Mesothelial cell of epicardium (in vitro differentiated cells): Measurements from ENCODE around the gene NPHS1. TPM values are rescaled to one million over a fixed set of nuclear protein-coding genes. Genes with fewer than 3 reads are reported as not detected.

Experiments used
- DNase-seq, 2 experiments: peaks; one replicate each; pipeline ENCODE4 v3.0.0; 2021; ENCODE audit warnings: low spot score in 2 of 2; ENCODE audit not compliant: unreplicated experiment in 2 of 2
- H3K27ac Mint-ChIP-seq: 2 replicates; pipeline ENCODE4 v1.8.0; 2021; ENCODE audit warnings: mixed read lengths
- H3K27me3 Mint-ChIP-seq: 2 replicates; pipeline ENCODE4 v1.8.0; 2021; ENCODE audit warnings: low read depth, mixed read lengths
- H3K36me3 Mint-ChIP-seq: 2 replicates; pipeline ENCODE4 v1.8.0; 2021; ENCODE audit warnings: mixed read lengths
- H3K4me1 Mint-ChIP-seq: 2 replicates; pipeline ENCODE4 v1.8.0; 2021; ENCODE audit warnings: mixed read lengths
- H3K4me3 Mint-ChIP-seq: 2 replicates; pipeline ENCODE4 v1.8.0; 2021; ENCODE audit warnings: mild to moderate bottlenecking, moderate library complexity, mixed read lengths
- H3K9me3 Mint-ChIP-seq: 2 replicates; pipeline ENCODE4 v1.8.0; 2021; ENCODE audit warnings: mixed read lengths
- CTCF ChIP-seq: fragments of 200-600 bp; sonication (generic); IDR thresholded peaks from one replicate; pipeline ENCODE4 v1.5.0; 2021; ENCODE audit warnings: antibody characterized with exemption; ENCODE audit not compliant: unreplicated experiment
- total RNA-seq: library from RNA; stranded (reverse); gene quantifications from 3 replicates; pipeline ENCODE4 v1.2.1, GENCODE V29; 2021

Gene NPHS1
- total RNA-seq, 1 donor from 2014 or later: 0.72 TPM

- TF ChIP-seq CTCF: no peak
- Mint-ChIP-seq H3K9me3 (no peaks in the 10 kb centered on the region), H3K27me3 (no peaks in the 10 kb centered on the region), H3K4me1 (no peaks in the 10 kb centered on the region), H3K4me3 (no peak overlapping the region), H3K27ac (no peak overlapping the region), H3K36me3 (peaks cover 39% of the 10 kb centered on the region)
- DNase-seq: no peak
These were observed 37.2 kb upstream of the NPHS1 start for GRCh38 chr19:35889370-35890112.

- no peaks in the 10 kb centered on the region for H3K4me1 Mint-ChIP-seq
- DNase-seq: no peak
- no peaks in the 10 kb centered on the region for H3K27me3 Mint-ChIP-seq
- H3K4me3 Mint-ChIP-seq: no peak overlapping the region
- H3K27ac Mint-ChIP-seq: no peak overlapping the region
- peaks cover 39% of the 10 kb centered on the region for H3K36me3 Mint-ChIP-seq
- no peaks in the 10 kb centered on the region for H3K9me3 Mint-ChIP-seq
- TF ChIP-seq CTCF: no peak
These were observed 36.1 kb upstream of the NPHS1 start for GRCh38 chr19:35888398-35888797.

GRCh38 chr19:35887197-35887596 is 34.9 kb upstream of the NPHS1 start:
- H3K4me1 Mint-ChIP-seq: no peaks in the 10 kb centered on the region
- no peak for DNase-seq
- no peak overlapping the region for H3K4me3 Mint-ChIP-seq
- TF ChIP-seq CTCF: no peak
- peaks cover 33% of the 10 kb centered on the region for H3K36me3 Mint-ChIP-seq
- no peaks in the 10 kb centered on the region for H3K27me3 Mint-ChIP-seq
- no peak overlapping the region for H3K27ac Mint-ChIP-seq
- H3K9me3 Mint-ChIP-seq: no peaks in the 10 kb centered on the region

GRCh38 chr19:35885904-35886303 is 33.6 kb upstream of the NPHS1 start:
- no peak for DNase-seq
- H3K27me3 Mint-ChIP-seq: peaks cover 2% of the 10 kb centered on the region
- H3K36me3 Mint-ChIP-seq: peaks cover 30% of the 10 kb centered on the region
- no peak for TF ChIP-seq CTCF
- no peaks in the 10 kb centered on the region for H3K4me1 Mint-ChIP-seq
- no peaks in the 10 kb centered on the region for H3K9me3 Mint-ChIP-seq
- no peak overlapping the region for H3K27ac Mint-ChIP-seq
- H3K4me3 Mint-ChIP-seq: no peak overlapping the region

GRCh38 chr19:35885225-35885738 is 33.0 kb upstream of the NPHS1 start:
- no peak for DNase-seq
- H3K27me3 Mint-ChIP-seq: peaks cover 2% of the 10 kb centered on the region
- TF ChIP-seq CTCF: no peak
- H3K4me3 Mint-ChIP-seq: no peak overlapping the region
- peaks cover 26% of the 10 kb centered on the region for H3K36me3 Mint-ChIP-seq
- no peaks in the 10 kb centered on the region for H3K9me3 Mint-ChIP-seq
- H3K27ac Mint-ChIP-seq: no peak overlapping the region
- no peaks in the 10 kb centered on the region for H3K4me1 Mint-ChIP-seq
